ENCODE data around the gene PDZD8. TPM values are rescaled to one million over a fixed set of nuclear protein-coding genes. Genes with fewer than 3 reads are reported as not detected.
"Not testable (repeated sequence)": the region's sequence is repeated elsewhere in the genome, so short reads cannot be mapped to it uniquely, and the experiment has no call there.

PDZD8 gene
- total RNA-seq, 1 experiment from 2014 or later = 12.6 TPM

DNA sequence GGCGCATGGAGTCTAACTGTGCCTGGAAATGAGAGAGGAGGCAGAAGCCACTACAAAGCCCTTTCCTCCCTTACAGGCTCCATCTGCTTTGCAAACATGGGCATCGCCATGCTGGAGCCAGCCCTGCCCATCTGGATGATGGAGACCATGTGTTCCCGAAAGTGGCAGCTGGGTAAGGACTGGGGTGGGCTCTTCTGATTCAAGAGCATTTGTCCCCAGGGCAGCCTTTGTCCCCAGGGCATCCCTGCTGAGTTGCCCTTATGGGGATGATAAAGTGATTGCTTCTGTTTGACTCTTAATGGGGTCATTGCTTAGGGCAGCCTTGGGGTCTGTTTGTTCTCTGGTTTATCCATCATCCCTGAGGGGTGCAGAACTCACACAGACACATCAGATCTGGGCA lies 117.5 kb downstream of the PDZD8 start:
- no peak for DNase-seq (ENCODE audit: low read depth)

DNA sequence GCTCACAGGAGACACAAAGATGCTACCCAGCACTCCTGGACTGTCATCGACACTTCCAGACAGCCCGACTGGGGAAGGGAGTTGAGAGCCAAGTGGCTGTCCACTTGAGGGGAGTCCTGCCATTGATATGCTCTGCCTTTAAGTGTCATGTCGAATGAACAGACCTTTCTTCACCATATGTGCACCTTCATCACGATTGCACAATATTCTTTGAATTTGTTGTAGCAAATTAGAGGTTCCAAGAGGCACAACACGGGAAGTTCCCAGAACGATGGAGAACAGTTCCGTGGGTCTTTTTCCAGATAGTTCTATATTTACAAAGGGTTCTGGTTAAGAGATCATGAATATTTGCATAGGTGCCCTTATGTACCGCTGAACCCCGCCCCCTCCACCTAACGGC lies 118.3 kb downstream of the PDZD8 start:
- no peak for DNase-seq (ENCODE audit: low read depth)

DNA sequence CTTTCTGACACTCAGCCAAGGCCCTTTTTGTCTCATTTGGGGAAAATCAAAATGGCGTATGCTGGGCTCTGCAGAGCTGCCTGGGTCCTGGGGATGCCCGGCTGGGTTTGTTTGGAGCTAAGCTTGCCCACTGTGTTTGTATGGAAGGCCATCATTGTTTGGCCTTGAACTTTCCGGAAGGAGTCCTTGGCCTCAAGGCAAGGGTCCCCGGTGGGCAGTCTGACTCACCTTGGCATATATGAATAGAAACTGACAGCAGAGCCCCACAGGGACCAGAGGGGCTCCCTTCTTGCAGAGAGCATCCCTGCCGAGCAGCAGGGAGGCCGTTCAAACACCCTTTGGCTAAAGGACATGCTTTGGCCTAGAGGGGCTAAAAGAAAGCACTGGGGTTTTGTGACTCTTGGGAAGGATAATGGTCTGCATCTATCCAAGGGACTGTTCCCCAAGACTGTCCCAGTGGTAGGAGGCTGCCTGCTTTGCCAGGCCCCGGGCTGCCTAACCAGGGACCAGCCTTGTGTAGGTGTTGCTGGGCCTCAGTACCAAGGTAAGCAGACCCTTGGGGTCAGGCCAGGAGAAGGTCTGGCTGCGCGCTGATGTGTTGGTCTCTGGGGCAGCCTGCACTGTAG lies 119.3 kb downstream of the PDZD8 start:
- DNase-seq (ENCODE audit: low read depth) = no peak

DNA sequence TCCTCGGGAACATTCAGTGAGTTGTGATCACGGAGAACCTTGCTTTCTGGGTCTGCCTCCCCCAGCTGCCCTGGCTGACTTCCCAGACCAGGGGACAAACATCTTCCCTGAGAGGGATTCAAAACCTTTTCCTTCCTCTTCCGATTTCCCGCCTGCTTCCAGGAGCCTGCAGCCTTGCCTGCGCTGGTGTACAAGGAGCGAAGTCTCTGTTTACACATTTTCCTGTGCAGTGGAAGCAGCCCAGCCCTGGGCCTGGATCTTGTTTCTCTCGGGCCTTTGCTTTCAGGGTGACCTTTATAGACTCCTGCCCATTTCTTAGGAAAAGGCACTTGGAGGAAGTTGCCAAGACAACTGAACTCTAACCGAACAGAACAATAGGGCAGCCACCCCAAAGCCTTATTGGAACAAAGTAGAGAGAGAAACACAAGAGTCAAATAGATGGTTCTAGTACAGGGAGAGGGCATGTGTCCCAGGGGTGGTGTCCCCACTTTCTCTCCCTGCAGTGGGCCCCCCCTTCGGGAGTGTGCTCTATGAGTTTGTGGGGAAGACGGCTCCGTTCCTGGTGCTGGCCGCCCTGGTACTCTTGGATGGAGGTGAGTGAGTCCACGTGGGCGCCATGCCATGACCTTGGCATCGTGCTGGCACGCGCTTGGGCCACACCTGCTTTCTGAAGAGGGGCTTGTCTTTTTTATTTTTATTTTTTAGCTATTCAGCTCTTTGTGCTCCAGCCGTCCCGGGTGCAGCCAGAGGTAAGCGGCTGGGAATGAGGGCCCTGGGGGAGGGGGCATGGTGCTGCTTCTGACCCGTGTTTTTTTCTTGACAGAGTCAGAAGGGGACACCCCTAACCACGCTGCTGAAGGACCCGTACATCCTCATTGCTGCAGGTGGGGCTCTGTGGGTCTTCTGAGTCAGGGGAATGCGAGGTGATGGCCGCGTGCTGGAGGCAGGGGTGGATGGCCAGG lies 120.2 kb downstream of the PDZD8 start:
- no peak for DNase-seq (ENCODE audit: low read depth)

DNA sequence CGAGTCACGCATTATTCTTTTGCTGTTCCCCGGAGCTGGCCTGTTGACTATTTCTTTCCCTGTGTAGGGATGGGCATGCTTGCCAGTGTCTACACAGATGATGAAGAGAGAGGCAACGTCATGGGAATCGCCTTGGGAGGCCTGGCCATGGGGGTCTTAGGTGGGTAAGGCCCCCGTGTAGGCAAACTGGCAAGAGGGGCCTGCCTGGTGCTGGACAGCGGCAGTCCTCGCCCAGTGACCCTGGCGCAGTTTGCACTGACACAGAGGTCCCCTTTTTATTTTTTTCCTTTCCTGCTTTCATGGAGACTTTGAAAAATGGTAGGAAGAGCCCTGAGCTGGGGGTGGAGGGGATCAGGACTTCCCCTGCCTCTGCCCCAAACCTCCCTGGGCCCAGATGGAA lies 120.9 kb downstream of the PDZD8 start:
- DNase-seq (ENCODE audit: low read depth) = no peak

DNA sequence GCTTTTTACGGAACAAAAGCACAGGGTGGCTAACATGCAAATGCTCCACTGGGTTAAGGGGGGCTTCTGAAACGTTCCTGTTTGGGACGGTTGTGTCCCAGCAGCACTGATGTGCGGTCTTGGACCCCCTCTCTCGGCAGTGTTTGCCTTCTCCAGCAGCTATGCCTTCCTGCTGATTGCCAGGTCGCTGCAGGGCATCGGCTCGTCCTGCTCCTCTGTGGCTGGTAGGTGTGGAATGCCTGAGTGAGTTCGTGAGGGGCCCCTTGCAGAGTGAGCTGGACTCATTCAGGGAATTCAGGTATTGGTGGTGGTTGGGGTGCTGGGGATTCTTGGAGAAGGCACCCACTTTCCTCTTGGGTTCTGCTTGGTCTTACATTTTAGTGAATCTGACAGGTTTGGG lies 121.3 kb downstream of the PDZD8 start:
- no peak for DNase-seq (ENCODE audit: low read depth)

DNA sequence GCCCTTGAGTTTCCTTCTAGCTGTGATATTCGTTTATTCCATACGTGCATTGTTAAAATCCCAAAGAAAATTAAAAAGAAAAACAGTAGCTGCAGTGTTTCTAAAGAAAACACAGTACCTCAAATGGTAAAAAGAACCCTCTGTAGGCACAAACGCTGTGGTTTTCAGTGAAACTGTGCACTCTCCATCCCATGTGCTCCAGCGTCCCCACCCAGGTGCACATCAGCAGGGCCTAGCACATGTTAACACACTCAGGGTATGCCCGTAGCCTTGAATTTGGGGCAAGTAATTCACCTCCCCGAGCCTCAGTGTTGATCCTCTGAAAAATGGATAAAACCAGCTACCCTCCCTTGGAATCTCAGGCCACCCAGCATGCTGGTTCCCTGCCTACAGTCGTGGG lies 124.8 kb downstream of the PDZD8 start:
- no peak for DNase-seq (ENCODE audit: low read depth)

DNA sequence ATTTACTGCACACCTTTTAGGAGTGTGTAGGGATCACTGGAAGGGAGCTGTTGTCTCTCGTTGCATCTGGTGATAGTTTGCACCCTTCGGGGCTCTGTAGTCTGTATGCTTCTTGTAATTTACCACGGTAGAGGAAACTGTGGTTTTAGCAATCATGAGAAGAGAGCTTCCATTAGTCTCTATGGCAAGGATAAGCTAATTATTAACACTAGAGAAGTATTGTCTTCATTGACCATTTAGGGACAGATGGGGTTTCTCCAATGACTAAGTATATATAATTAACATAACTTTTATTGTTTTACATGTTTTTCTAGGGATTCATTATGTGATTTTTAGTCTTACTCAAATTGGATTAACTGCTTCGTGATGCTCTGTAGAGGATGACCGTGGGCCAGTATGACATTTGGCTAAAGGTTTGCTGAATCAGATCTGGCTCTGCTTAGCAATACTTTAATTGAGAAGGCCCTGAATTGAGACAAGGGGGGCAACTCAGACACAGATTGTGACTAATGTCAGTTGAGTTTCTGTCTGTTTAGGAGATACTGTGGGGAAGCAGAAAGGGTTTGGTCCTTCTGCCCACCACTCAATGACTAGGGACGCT lies 125.6 kb downstream of the PDZD8 start:
- DNase-seq (ENCODE audit: low read depth) = no peak

DNA sequence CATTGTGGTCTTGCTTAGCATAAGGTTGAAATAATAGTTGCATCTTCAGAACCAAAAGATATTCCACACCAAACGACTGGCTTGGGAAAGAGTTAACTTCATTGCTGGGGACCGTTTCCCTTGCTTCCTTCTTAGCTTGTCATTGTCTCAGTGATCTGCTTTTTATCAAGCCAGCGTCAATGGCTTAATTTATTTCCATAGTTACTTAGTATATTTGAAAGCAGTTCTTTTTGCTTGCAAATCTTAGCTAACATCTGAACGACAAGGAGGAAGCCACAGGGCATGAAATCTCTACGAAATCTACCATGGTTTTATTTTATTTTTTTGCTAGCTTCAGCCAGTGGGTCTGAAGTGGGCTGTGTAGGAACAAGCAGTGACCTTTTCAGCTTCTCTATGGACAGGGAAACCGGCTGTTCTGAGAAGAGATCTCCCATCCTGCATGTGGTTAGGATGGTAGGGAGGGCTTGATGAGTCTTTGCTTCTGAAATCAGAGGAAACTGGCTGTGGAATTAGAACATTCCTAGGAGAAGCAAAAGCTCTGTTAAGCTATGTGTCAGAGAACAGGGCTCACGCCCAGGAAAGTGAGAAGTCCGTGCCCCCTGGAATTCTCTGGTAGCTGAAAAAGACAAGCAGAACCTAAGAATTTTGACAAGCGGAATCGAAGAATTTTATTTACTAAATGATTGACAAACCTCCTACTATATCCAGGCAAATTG lies 126.3 kb downstream of the PDZD8 start:
- no peak for DNase-seq (ENCODE audit: low read depth)

DNA sequence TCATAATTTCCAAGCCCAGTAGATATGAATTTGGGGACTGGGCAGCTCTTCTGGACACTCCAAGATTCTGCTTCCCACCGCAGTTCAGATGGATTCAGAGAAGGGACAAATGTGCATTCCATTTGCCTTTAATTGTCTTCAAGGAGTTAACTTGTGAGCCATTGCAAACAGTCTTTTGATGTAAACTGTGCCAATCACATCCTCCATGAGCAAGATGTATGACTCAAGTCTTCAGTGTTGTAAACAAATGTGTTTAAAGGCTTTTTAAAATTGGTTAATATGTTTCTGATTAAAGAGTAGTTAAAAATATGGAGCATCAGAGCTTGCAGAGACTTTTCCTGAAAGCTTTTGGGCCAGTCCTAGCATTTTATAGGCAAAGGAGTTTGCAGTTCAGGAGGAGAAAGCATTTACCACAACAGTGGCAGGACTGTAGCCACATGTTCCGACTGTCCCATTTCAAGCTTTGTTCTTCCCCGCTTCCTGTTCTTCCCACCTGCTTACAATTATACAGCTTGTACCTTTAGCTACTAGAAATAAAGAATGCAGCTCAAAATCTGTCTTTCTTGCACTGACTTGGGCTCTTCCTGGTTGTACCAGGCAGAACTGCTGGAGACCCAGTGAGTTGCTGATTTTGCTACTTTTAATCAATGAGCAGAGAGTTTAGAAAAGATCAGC lies 128.1 kb downstream of the PDZD8 start:
- DNase-seq (ENCODE audit: low read depth) = no peak

DNA sequence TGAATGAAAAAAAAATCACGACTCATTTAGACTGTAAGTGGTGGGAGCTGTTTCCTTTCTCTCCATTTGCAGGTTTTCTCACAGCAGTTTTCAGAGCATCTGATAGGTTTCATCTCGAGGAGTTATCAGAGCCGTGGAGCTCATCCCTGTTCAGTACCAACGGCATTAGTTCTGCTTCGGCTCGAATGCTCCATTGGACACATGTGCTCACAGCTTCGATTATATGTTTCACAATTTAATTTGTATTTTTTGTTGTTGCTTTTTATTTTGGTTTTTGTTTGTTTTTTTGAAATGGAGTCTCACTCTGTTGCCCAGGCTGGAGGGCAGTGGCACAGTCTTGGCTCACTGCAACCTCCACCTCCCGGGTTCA lies 132.8 kb downstream of the PDZD8 start:
- DNase-seq (ENCODE audit: low read depth) = no peak

DNA sequence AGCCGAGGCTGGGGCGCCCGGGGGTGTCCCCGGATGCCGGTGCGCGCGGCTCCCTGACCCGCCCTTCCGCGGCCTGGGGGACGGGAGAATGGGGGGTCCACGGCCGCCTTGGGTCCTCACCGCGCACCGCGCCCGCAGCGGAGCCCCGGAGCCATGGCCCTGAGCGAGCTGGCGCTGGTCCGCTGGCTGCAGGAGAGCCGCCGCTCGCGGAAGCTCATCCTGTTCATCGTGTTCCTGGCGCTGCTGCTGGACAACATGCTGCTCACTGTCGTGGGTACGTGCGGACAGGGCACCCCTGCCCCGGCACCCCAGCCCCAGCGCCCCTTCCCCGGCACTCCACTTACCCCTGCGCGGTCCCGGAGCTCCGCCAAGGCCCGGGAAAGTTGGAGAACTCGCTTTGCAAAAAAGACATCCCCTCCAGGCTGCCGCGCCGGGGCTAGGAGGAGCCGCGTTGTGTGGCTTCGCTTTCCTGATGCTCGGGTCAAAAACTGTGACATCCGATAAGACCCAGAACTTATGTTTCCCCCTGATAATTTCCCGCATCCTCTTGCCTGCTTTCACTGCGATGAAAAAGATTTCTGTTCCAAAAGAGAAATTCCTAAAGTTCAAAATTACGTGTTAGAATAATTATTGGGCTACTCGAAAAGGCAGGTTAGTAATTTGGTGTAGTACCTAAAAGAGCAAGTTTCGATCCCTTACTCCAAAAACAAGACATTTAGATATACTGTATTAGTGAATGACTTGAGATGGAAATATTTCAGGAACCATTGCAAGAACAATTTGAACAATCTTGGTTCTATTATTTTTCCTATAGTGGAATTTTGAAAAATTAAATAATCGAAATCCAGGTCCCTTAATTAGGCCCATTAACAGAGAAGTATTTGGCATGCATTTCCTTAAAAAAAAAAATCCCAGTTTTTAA lies 133.4 kb downstream of the PDZD8 start:
- DNase-seq (ENCODE audit: low read depth) = peak; percentile 21

DNA sequence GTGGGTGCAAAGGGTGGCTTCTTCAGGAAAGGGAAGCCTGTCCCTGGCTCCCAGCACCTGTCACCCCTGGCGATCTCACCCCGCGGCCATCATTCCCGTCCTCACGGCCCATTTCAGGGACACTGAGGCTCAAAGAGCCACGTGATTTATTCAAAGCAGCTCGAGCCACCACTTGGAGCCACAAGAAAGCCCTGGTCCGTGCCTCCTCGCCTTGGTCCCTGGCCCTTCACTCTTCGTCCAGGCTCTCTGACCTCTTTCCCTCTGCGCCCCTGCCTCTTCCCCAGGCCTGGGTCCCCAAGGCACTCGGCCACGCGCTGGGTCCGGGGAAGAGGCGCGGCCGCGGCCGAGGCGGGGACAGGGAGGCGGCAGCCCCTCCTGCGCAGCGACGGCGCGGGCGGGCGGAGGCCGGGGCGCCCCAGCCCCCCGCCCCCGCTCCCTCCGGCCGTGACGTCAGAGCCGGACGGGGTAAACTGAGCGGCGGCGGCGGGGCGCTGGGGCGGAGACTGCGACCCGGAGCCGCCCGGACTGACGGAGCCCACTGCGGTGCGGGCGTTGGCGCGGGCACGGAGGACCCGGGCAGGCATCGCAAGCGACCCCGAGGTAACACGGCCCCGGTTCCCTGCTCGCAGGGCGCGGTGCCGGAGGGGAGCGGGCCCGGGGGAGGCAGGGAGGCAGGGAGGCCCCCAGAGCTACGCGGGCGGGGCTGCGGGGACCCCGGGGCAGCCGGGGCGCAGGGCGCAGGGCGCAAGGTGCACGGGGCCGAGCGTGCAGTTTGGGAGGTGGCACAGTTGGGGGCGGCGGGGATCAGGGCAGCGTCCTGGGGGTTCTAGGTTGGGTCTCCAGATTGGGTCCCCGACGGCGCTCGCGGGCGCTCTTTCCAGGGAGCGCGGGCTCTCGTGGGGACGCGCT lies 134.4 kb downstream of the PDZD8 start, which contains the start of gene SLC18A2:
Gene SLC18A2, plus strand, starts transcription at position 494 of the 909 bp plus-strand sequence. CDS start 580 bp downstream, outside the sequence.
- no peak for DNase-seq (ENCODE audit: low read depth)

DNA sequence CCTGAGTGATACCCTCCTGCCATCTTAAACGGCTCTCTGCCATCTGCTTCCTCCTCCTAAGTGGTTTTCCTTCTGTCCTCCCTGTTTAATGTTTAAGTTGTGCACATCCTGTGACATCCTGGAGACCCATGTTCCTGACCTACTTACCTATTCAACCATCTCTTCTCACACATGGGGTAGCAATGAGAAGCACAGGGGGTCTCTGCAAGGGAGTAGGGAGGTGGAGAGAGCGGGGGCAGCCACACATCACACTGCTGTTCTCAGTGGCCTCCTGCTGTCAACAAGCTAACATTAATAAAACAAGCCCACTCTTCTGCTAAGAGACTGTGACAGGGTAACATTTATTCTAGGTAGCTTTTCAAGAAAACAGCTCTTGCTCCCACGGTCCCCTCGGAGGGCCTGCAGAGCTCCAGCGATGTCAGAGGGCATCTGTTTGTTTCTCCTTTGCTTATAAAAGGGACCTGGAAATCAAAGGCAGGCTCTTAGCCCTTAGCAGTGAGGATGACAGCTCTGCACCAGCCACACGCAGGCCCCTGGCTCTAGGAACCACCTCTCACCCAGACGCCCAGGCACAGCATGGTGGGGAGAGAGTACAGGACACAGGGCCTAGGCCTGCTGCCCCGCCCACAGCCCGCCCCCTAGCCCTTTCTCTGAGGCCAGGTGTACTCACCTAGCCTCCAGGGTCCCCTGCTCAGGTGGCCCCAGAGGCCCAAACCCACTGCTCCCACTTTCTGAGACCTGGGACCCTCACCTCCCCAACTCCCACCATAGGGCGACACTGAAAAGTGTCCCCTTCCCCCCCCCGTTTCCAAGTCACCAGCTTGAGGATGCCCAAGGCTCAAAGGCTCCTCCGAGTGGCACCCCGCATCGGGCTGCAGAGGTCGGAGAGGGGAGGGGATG lies 135.3 kb downstream of the PDZD8 start:
- DNase-seq (ENCODE audit: low read depth) = no peak

DNA sequence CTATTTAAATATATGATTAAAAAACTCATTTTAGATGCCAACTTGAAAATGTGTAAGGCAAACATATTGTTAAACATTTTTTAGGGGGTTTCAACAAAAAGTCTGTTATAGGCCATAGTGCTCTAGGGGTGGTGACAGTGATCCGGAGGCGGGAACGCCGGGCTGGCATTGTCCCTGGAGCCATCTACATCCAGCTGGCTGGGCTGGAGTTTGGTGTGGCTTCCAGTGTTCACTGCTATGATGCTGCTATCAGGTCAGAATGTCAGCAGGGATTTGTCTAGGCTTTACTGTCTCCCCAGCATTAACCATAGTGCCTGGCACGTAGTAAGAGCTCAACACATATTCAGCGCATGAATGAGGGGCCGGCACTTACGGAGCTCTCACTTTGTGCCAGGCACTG lies 136.2 kb downstream of the PDZD8 start:
- no peak for DNase-seq (ENCODE audit: low read depth)

DNA sequence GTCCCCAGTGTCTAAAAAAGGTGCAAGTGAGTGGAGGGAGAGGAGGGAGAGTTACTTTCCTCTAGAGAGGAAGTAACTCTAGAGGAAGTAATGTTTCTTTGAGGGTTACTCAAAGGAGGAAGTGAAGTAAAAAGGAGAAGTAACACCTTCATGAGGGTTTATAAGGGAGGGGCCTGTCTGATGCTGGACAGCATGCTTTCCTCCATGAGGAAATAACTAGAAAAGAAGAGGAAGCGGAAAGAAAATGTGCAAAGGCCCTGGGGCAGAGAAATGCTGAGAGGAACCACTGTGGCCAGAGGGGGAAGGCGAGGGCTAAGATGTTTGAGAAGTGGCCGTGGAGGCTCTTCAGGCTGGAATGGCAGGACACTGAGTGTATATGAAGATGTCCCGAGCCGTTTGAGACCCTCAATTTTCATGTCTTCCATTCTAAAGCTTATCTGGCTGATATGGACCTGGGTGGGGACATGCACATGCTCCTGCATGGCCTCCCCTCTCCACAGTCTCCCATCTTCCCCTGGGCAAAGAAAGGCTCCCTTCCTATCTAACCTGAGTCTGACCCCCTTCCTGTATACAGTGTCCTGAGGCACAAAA lies 137.7 kb downstream of the PDZD8 start:
- DNase-seq (ENCODE audit: low read depth) = no peak

DNA sequence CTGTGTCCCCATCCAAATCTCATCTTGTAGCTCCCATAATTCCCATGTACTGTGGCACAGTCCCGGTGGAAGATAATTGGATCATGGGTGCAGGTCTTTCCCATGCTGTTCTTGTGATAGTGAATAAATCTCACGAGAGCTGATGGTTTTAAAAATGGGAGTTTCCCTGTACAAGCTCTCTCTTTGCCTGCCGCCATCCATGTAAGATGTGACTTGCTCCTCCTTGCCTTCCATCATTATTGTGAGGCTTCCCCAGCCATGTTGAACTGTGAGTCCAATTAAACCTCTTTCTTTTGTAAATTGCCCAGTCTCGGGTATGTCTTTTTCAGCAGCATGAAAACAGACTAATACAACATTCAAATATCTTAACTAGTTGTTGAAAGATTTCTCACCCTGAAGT lies 145.1 kb downstream of the PDZD8 start:
- DNase-seq (ENCODE audit: low read depth) = not testable (repeated sequence)

DNA sequence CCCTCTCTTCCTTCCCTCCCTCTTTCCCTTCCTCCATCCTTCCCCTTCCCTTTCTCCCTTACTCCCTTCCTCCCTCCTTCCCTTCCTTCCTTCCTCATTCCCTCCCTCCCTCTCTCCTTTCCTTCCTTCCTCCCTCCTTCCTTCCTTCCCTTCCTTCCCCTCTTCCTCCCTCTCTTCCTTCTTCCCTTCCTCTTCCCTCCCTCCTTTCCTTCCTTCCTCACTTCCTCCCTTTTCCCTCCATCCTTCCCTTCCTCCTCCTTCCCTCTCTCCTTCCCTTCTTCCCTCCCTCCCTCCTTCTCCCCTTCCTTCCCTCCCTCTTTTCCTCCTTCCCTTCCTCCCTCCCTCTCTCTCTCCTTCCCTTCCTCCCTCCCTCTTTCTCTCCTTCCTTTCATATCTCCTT lies 147.0 kb downstream of the PDZD8 start:
- DNase-seq (ENCODE audit: low read depth) = no peak

Data from Daoy (cell line).